Effector memory CD4-positive, alpha-beta T cell (primary cell): ENCODE results near the gene RNMT.

Experiments
- DNase-seq, 3 donors: peaks; one replicate each; pipeline ENCODE4 v3.0.0-alpha.2; 2020
- H3K27ac ChIP-seq: 2 replicates; pipeline ENCODE4 v1.7.0; 2013; ENCODE audit warnings: mild to moderate bottlenecking, low read length, moderate library complexity; ENCODE audit not compliant: insufficient read depth, poor library complexity, severe bottlenecking
- H3K27me3 ChIP-seq: replicated peaks from 2 replicates; pipeline ENCODE4 v1.7.0; 2013; ENCODE audit warnings: mild to moderate bottlenecking, low read length; ENCODE audit not compliant: insufficient read depth, control insufficient read depth, poor library complexity, severe bottlenecking
- H3K36me3 ChIP-seq: 2 replicates; pipeline ENCODE4 v1.7.0; 2013; ENCODE audit warnings: mild to moderate bottlenecking, low read length, moderate library complexity; ENCODE audit not compliant: control insufficient read depth, insufficient read depth
- H3K4me1 ChIP-seq: 2 replicates; pipeline ENCODE4 v1.7.0; 2013; ENCODE audit warnings: low read length, mild to moderate bottlenecking; ENCODE audit not compliant: control insufficient read depth, insufficient read depth, poor library complexity, severe bottlenecking
- H3K4me3 ChIP-seq: 2 replicates; pipeline ENCODE4 v1.7.0; 2013; ENCODE audit warnings: low read length, low read depth, mild to moderate bottlenecking; ENCODE audit not compliant: insufficient read depth, poor library complexity, severe bottlenecking
- H3K9me3 ChIP-seq: 2 replicates; pipeline ENCODE4 v1.7.0; 2013; ENCODE audit warnings: mild to moderate bottlenecking, low read length, moderate library complexity; ENCODE audit not compliant: control insufficient read depth

Gene RNMT

GRCh38 chr18:13809043-13809430 is 82.6 kb downstream of the RNMT start:
- no peaks in the 10 kb centered on the region for H3K36me3 ChIP-seq
- H3K4me1 ChIP-seq: no peaks in the 10 kb centered on the region
- no peaks in the 10 kb centered on the region for H3K27me3 ChIP-seq
- H3K9me3 ChIP-seq: no peaks in the 10 kb centered on the region
- H3K4me3 ChIP-seq: no peak overlapping the region
- no peak overlapping the region for H3K27ac ChIP-seq
- DNase-seq: no peak

- Histone ChIP-seq H3K27me3 (no peaks in the 10 kb centered on the region), H3K9me3 (no peaks in the 10 kb centered on the region), H3K27ac (no peak overlapping the region), H3K4me1 (no peaks in the 10 kb centered on the region), H3K4me3 (no peak overlapping the region), H3K36me3 (no peaks in the 10 kb centered on the region)
- no peak for DNase-seq
These were observed 83.2 kb downstream of the RNMT start for GRCh38 chr18:13809531-13810255.

- Histone ChIP-seq H3K4me1 (no peaks in the 10 kb centered on the region), H3K9me3 (no peaks in the 10 kb centered on the region), H3K4me3 (no peak overlapping the region), H3K27me3 (no peaks in the 10 kb centered on the region), H3K27ac (no peak overlapping the region), H3K36me3 (no peaks in the 10 kb centered on the region)
- DNase-seq: no peak
These were observed 84.5 kb downstream of the RNMT start for GRCh38 chr18:13810950-13811485.

GRCh38 chr18:13811993-13812392 is 85.5 kb downstream of the RNMT start:
- Histone ChIP-seq H3K27me3 (no peaks in the 10 kb centered on the region), H3K27ac (no peak overlapping the region), H3K36me3 (no peaks in the 10 kb centered on the region), H3K4me1 (no peaks in the 10 kb centered on the region), H3K9me3 (no peaks in the 10 kb centered on the region), H3K4me3 (no peak overlapping the region)
- DNase-seq: no peak

- no peaks in the 10 kb centered on the region for H3K36me3 ChIP-seq
- H3K27me3 ChIP-seq: no peaks in the 10 kb centered on the region
- H3K9me3 ChIP-seq: no peaks in the 10 kb centered on the region
- H3K27ac ChIP-seq: no peak overlapping the region
- no peaks in the 10 kb centered on the region for H3K4me1 ChIP-seq
- H3K4me3 ChIP-seq: no peak overlapping the region
- DNase-seq: peak in 1 of 3 donors; percentile 25
These were observed 86.9 kb downstream of the RNMT start for GRCh38 chr18:13813271-13813849.
